T-helper 1 cell treated with Interleukin-12 subunit alpha and Interleukin-12 subunit beta and Interleukin-4 antibody, amounts not matched to agents 30 ng/mL and 1 ng/mL, for 36 hours (primary cell): ENCODE data around the gene PTPN20. TPM values are rescaled to one million over a fixed set of nuclear protein-coding genes. Genes with fewer than 3 reads are reported as not detected.
"Not testable (repeated sequence)": the region's sequence is repeated elsewhere in the genome, so short reads cannot be mapped to it uniquely, and the experiment has no call there.

Source experiments
- intact Hi-C: fragments of 100-400 bp; cut with micrococcal nuclease; formaldehyde crosslinking; loops from one replicate; pipeline ENCODE4 v1.15.1; 2024
- total RNA-seq: library from RNA; stranded (reverse); gene quantifications from 2 replicates; pipeline ENCODE4 v1.2.3, GENCODE V29; 2022

The PTPN20 gene
- total RNA-seq, 1 donor from 2014 or later, result 0.20 TPM

- intact Hi-C loops, result not testable (repeated sequence)
Measured at GRCh38 chr10:46952540-46952939, 41.3 kb downstream of the PTPN20 start.

GRCh38 chr10:46960742-46961141, 49.5 kb downstream of the PTPN20 start:
- intact Hi-C loops, result not testable (repeated sequence)

- intact Hi-C loops, result not testable (repeated sequence)
Measured at GRCh38 chr10:46963356-46963755, 52.1 kb downstream of the PTPN20 start.

GRCh38 chr10:46967013-46967412, 55.8 kb downstream of the PTPN20 start:
- intact Hi-C loops, result not testable (repeated sequence)

- intact Hi-C loops, result not testable (repeated sequence)
Measured at GRCh38 chr10:46980223-46980622, 69.0 kb downstream of the PTPN20 start.

GRCh38 chr10:46987233-46987924, 76.2 kb downstream of the PTPN20 start:
- intact Hi-C loops, result not testable (repeated sequence)

- intact Hi-C loops, result no loop called here
Measured at GRCh38 chr10:46992803-46993561, 81.8 kb downstream of the PTPN20 start.

GRCh38 chr10:46995234-46995633, 84.0 kb downstream of the PTPN20 start:
- intact Hi-C loops, result no loop called here

GRCh38 chr10:46998192-46998591, 87.0 kb downstream of the PTPN20 start:
- intact Hi-C loops, result no loop called here

GRCh38 chr10:46998595-46998994, 87.4 kb downstream of the PTPN20 start:
- intact Hi-C loops, result no loop called here

- intact Hi-C loops, result no loop called here
Measured at GRCh38 chr10:46999217-46999616, 88.0 kb downstream of the PTPN20 start.

GRCh38 chr10:47008769-47009168, 97.5 kb downstream of the PTPN20 start:
- intact Hi-C loops, result no loop called here

GRCh38 chr10:47009215-47009838, 98.1 kb downstream of the PTPN20 start:
- intact Hi-C loops, result no loop called here

- intact Hi-C loops, result no loop called here
Measured at GRCh38 chr10:47010036-47010435, 98.8 kb downstream of the PTPN20 start.

GRCh38 chr10:47012214-47012613, 101.0 kb downstream of the PTPN20 start:
- intact Hi-C loops, result no loop called here

GRCh38 chr10:47013507-47014154, 102.4 kb downstream of the PTPN20 start:
- intact Hi-C loops, result no loop called here

GRCh38 chr10:47015404-47015803, 104.2 kb downstream of the PTPN20 start:
- intact Hi-C loops, result no loop called here

- intact Hi-C loops, result no loop called here
Measured at GRCh38 chr10:47016564-47016963, 105.3 kb downstream of the PTPN20 start.

- intact Hi-C loops, result no loop called here
Measured at GRCh38 chr10:47018026-47018735, 107.0 kb downstream of the PTPN20 start.

GRCh38 chr10:47019155-47020145, 108.2 kb downstream of the PTPN20 start:
- intact Hi-C loops, result no loop called here
